K562 (cell line): ENCODE data around the gene S100A6. TPM values are rescaled to one million over a fixed set of nuclear protein-coding genes. Genes with fewer than 3 reads are reported as not detected.

Experiments used
- ATAC-seq: fragments of 200-7000 bp; cut with Tn5 transposase; 3 replicates; pipeline ENCODE4 v1.9.1; 2020; ENCODE audit warnings: moderate library complexity
- BruUV-seq: library from RNA; stranded (reverse); fragments of 400-500 nt; replicated peaks from 2 replicates; lab custom pipeline; 2021; lab: Mats Ljungman, UMichigan
- CTCF ChIA-PET: fragments of 300-600 bp; formaldehyde crosslinking; extraction: SDS; loops from one replicate; lab custom pipeline; 2021; ENCODE audit warnings: low intra/inter-chr PET ratio; lab: Yijun Ruan, JAX
- POLR2A ChIA-PET: fragments of 300-600, 350-650 bp; sonication (Branson Sonifier 250); formaldehyde crosslinking; extraction: SDS; loops from one replicate; lab custom pipeline; 2021; ENCODE audit warnings: antibody characterized with exemption, inconsistent platforms; lab: Yijun Ruan, JAX
- DNase-seq, 4 experiments: peaks; one replicate each; pipeline versions ENCODE4 v3.0.0 to v3.0.0-alpha.2; 2011 to 2018; ENCODE audit warnings: low spot score in 3 of 4, mixed read lengths in 3 of 4; ENCODE audit errors: extremely low read depth in 1 of 4
- FAIRE-seq: peaks from 2 replicates; lab custom pipeline; 2011; peaks lifted over from hg19 to GRCh38; lab: Jason Lieb, UNC
- H2AFZ ChIP-seq: 2 replicates; pipeline ENCODE4 v1.6.0; 2011; ENCODE audit warnings: low read depth, low read length, control low read depth, inconsistent platforms
- H3K27ac ChIP-seq: fragments of 200-600 bp; 3 replicates; pipeline ENCODE4 v1.8.0; 2011; ENCODE audit warnings: low read depth, mild to moderate bottlenecking, control low read depth, inconsistent platforms, low read length, moderate library complexity, mixed read lengths; ENCODE audit errors: extremely low read depth
- H3K27me3 ChIP-seq, 2 experiments: fragments of 300-600 bp in 1 of 2; 2 replicates in 1 of 2; 3 replicates in 1 of 2; pipeline versions ENCODE4 v1.6.0 to v1.8.0; 2011; ENCODE audit warnings: inconsistent platforms in 2 of 2, low read length in 2 of 2, mild to moderate bottlenecking in 1 of 2, mixed read lengths in 1 of 2, moderate library complexity in 1 of 2; ENCODE audit not compliant: control insufficient read depth in 2 of 2, insufficient read depth in 2 of 2
- H3K36me3 ChIP-seq: fragments of 300-600 bp; 3 replicates; pipeline ENCODE4 v1.8.0; 2011; ENCODE audit warnings: mild to moderate bottlenecking, low read length, inconsistent platforms; ENCODE audit not compliant: control insufficient read depth, insufficient read depth
- H3K4me1 ChIP-seq, 2 experiments: fragments of 200-600 bp in 1 of 2; replicated peaks in 1 of 2; 2 replicates in 1 of 2; 3 replicates in 1 of 2; pipeline versions ENCODE4 v1.5.1 to v1.8.0; 2011; ENCODE audit warnings: inconsistent platforms in 2 of 2, low read length in 2 of 2, mild to moderate bottlenecking in 1 of 2, mixed read lengths in 1 of 2, moderate library complexity in 1 of 2; ENCODE audit not compliant: control insufficient read depth in 2 of 2, insufficient read depth in 2 of 2
- H3K4me2 ChIP-seq: 2 replicates; pipeline ENCODE4 v1.6.1; 2011; ENCODE audit warnings: low read length, control low read depth, inconsistent platforms, mixed read lengths; ENCODE audit not compliant: insufficient read depth
- H3K4me3 ChIP-seq: fragments of 200-600 bp; sonication (generic), shearing (Covaris generic); 2 replicates; pipeline ENCODE4 v1.5.1; 2016; ENCODE audit warnings: control low read depth, inconsistent platforms
- H3K79me2 ChIP-seq: fragments of 200-600 bp; 3 replicates; pipeline ENCODE4 v1.8.0; 2011; ENCODE audit warnings: low read length, inconsistent platforms; ENCODE audit not compliant: control insufficient read depth, insufficient read depth
- H3K9ac ChIP-seq, 2 experiments: 2 replicates each; pipeline versions ENCODE4 v1.6.0 to v1.6.1; 2011; ENCODE audit warnings: low read depth in 2 of 2, low read length in 2 of 2, control low read depth in 1 of 2, inconsistent platforms in 1 of 2, mild to moderate bottlenecking in 1 of 2, mixed read lengths in 1 of 2; ENCODE audit not compliant: insufficient read depth in 1 of 2
- H3K9me1 ChIP-seq: one replicate; pipeline ENCODE4 v1.6.0; 2011; ENCODE audit warnings: inconsistent platforms, mild to moderate bottlenecking, low read length, moderate library complexity; ENCODE audit not compliant: control insufficient read depth, insufficient read depth
- H3K9me3 ChIP-seq: replicated peaks from 2 replicates; pipeline ENCODE4 v1.5.1; 2011; ENCODE audit warnings: low read depth, low read length, inconsistent platforms; ENCODE audit not compliant: control insufficient read depth, insufficient read depth
- H4K20me1 ChIP-seq: replicated peaks from 2 replicates; pipeline ENCODE4 v1.6.1; 2011; ENCODE audit warnings: low read length, inconsistent platforms, mixed read lengths; ENCODE audit not compliant: control insufficient read depth, insufficient read depth
- ARHGAP35 ChIP-seq: fragments of 450-650 bp; IDR thresholded peaks from 2 replicates; pipeline ENCODE4 v1.6.1; 2018; ENCODE audit not compliant: partially characterized antibody
- CREM ChIP-seq: IDR thresholded peaks from 2 replicates; pipeline ENCODE4 v1.6.1; 2014; ENCODE audit warnings: antibody characterized with exemption, low read depth
- EWSR1 ChIP-seq: fragments of 450-650 bp; IDR thresholded peaks from 2 replicates; pipeline ENCODE4 v1.6.1; 2018; ENCODE audit warnings: borderline replicate concordance, mild to moderate bottlenecking, low read depth, moderate library complexity; ENCODE audit not compliant: partially characterized antibody
- FOXK1 ChIP-seq: sonication (generic); formaldehyde crosslinking; IDR thresholded peaks from 2 replicates; pipeline ENCODE4 v1.8.0; 2022; ENCODE audit warnings: missing genetic modification reagents, mild to moderate bottlenecking, borderline replicate concordance
- LCOR ChIP-seq: sonication (generic); formaldehyde crosslinking; IDR thresholded peaks from 2 replicates; pipeline ENCODE4 v1.8.0; 2022; ENCODE audit warnings: mild to moderate bottlenecking, missing genetic modification reagents
- MEF2D ChIP-seq: conservative IDR thresholded peaks from 2 replicates; pipeline ENCODE4 v1.6.1; 2016; ENCODE audit warnings: low read depth, missing genetic modification characterization, missing compliant biosample characterization
- MTF1 ChIP-seq: fragments of 250-450 bp; sonication (Bioruptor Pico); IDR thresholded peaks from 2 replicates; pipeline ENCODE4 v1.9.0; 2021; ENCODE audit warnings: moderate library complexity, mild to moderate bottlenecking, inconsistent platforms, borderline replicate concordance
- PML ChIP-seq: IDR thresholded peaks from 2 replicates; pipeline ENCODE4 v1.6.1; 2012; ENCODE audit warnings: low read length, inconsistent platforms
- TARDBP ChIP-seq: fragments of 450-650 bp; IDR thresholded peaks from 2 replicates; pipeline ENCODE4 v1.6.1; 2016
- ZBTB1 ChIP-seq: sonication (generic); formaldehyde crosslinking; IDR thresholded peaks from 2 replicates; pipeline ENCODE4 v1.8.1; 2023; ENCODE audit warnings: missing genetic modification reagents, low read depth, mild to moderate bottlenecking, borderline replicate concordance
- ZNF41 ChIP-seq: fragments of 250-450 bp; sonication (Bioruptor Pico); conservative IDR thresholded peaks from 2 replicates; pipeline ENCODE4 v1.4.0; 2020; ENCODE audit warnings: mild to moderate bottlenecking
- ZNF717 ChIP-seq: fragments of 250-450 bp; sonication (Bioruptor Pico); IDR thresholded peaks from 2 replicates; pipeline ENCODE4 v1.5.0; 2021
- WGBS: fragments of 100-300 bp; shearing (Covaris generic); methylation state at CpG from one replicate; pipeline ENCODE4 v1.1.6; 2016; ENCODE audit warnings: low coverage, mixed read lengths; ENCODE audit not compliant: insufficient coverage; ENCODE audit errors: missing lambda C conversion rate; 5-methylcytosine and 5-hydroxymethylcytosine counted together
- in situ Hi-C: fragments of 300-500 bp; cut with MboI; formaldehyde crosslinking; loops from 4 replicates; pipeline ENCODE4 v1.15.0; 2018; ENCODE audit warnings: inconsistent platforms, mixed read lengths
- intact Hi-C: fragments of 100-400 bp; cut with micrococcal nuclease; formaldehyde crosslinking; loops from 2 replicates; pipeline ENCODE4 v1.14.2; 2022
- polyA plus RNA-seq, 8 experiments: library from polyadenylated mRNA; depleted of rRNA in 4 of 8; stranded (reverse) in 5 of 8; unstranded in 3 of 8; fragments of >200 nt; fragmentation: Nextera tagmentation in 2 of 8; fragmentation: Illumina TruSeq in 1 of 8; extraction: Ambion mirVana in 2 of 8; extraction: Trizol in 1 of 8; gene quantifications; 2 replicates each; pipeline versions ENCODE4 v1.2.1 to v1.2.3, GENCODE V29; 2011 to 2014; ENCODE audit warnings: inconsistent platforms in 1 of 8, missing spikeins in 1 of 8
- total RNA-seq, 7 experiments: library from RNA; depleted of rRNA in 6 of 7; stranded (reverse); fragments of >200 nt in 6 of 7; fragmentation: Illumina TruSeq in 2 of 7; extraction: Trizol in 2 of 7; gene quantifications; 2 replicates each; pipeline versions ENCODE4 v1.2.1 to v1.2.3, GENCODE V29; 2011 to 2021; ENCODE audit warnings: low replicate concordance in 1 of 7
- TF ChIP-seq, protein P1 (sequence below), 2 experiments: IDR thresholded peaks; 2 replicates each; pipeline ENCODE4 v1.6.1; 2012; ENCODE audit warnings: improper control_type of control experiment in 2 of 2, low read depth in 2 of 2, low read length in 2 of 2, borderline replicate concordance in 1 of 2
- TF ChIP-seq, protein P2 (sequence below): fragments of 150-350 bp; IDR thresholded peaks from 2 replicates; pipeline ENCODE4 v1.6.1; 2014; ENCODE audit warnings: low read depth, mild to moderate bottlenecking, low read length, borderline replicate concordance

Gene S100A6
- total and polyA plus RNA-seq, 9 of the 15 experiments (the other 6 are each of a cell fraction or from before 2014, with no cell fraction given), result 9.8 to 66.5 (median 23.2) TPM

- TF ChIP-seq, protein P1, sequence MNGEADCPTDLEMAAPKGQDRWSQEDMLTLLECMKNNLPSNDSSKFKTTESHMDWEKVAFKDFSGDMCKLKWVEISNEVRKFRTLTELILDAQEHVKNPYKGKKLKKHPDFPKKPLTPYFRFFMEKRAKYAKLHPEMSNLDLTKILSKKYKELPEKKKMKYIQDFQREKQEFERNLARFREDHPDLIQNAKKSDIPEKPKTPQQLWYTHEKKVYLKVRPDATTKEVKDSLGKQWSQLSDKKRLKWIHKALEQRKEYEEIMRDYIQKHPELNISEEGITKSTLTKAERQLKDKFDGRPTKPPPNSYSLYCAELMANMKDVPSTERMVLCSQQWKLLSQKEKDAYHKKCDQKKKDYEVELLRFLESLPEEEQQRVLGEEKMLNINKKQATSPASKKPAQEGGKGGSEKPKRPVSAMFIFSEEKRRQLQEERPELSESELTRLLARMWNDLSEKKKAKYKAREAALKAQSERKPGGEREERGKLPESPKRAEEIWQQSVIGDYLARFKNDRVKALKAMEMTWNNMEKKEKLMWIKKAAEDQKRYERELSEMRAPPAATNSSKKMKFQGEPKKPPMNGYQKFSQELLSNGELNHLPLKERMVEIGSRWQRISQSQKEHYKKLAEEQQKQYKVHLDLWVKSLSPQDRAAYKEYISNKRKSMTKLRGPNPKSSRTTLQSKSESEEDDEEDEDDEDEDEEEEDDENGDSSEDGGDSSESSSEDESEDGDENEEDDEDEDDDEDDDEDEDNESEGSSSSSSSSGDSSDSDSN (IDR thresholded peaks at IDR 0.05; ENCODE audit: borderline replicate concordance in 1 of 2, low read depth in 2 of 2, low read length in 2 of 2), result no peak
- TF ChIP-seq ZNF717 (CRISPR knock-in tag), result no peak
Measured at GRCh38 chr1:153509729-153510354, 25.9 kb downstream of the S100A6 start (continued).

- POLR2A ChIA-PET, result interaction anchor here (0.6 kb wide), 1 partner anchor 108 kb away, joined by 3 read pairs; no protein-coding TSS in a partner anchor
- Histone ChIP-seq H3K4me3 (no peak overlapping the region), H3K36me3 (no peaks in the 10 kb centered on the region), H3K9me3 (no peaks in the 10 kb centered on the region), H3K4me1 (peaks cover 0 to 9% of the 10 kb centered on the region in 2 experiments; a peak in 2 of 5 replicates), H3K9me1 (no peaks in the 10 kb centered on the region), H2AFZ (no peak overlapping the region), H3K4me2 (no peak overlapping the region), H3K27ac (no peak overlapping the region), H4K20me1 (no peaks in the 10 kb centered on the region), H3K9ac (0 out of 4 replicates have a peak overlapping the region, but pooled peaks of 1 of the 2 experiments have one; percentile 31), H3K79me2 (no peaks in the 10 kb centered on the region), H3K27me3 (no peaks in the 10 kb centered on the region)
- TF ChIP-seq ZNF41, result no peak
- no peak for TF ChIP-seq LCOR
- no peak for TF ChIP-seq MEF2D (tag)
- TF ChIP-seq MTF1 (CRISPR knock-in tag), result no peak
- TF ChIP-seq TARDBP, result no peak
- no peak for TF ChIP-seq PML
- TF ChIP-seq EWSR1, result no peak
- TF ChIP-seq ARHGAP35, result no peak
- TF ChIP-seq CREM, result no peak
- no peak for TF ChIP-seq FOXK1 (CRISPR knock-in tag)
- no peak for TF ChIP-seq ZBTB1 (CRISPR knock-in tag)
- TF ChIP-seq, protein P2, sequence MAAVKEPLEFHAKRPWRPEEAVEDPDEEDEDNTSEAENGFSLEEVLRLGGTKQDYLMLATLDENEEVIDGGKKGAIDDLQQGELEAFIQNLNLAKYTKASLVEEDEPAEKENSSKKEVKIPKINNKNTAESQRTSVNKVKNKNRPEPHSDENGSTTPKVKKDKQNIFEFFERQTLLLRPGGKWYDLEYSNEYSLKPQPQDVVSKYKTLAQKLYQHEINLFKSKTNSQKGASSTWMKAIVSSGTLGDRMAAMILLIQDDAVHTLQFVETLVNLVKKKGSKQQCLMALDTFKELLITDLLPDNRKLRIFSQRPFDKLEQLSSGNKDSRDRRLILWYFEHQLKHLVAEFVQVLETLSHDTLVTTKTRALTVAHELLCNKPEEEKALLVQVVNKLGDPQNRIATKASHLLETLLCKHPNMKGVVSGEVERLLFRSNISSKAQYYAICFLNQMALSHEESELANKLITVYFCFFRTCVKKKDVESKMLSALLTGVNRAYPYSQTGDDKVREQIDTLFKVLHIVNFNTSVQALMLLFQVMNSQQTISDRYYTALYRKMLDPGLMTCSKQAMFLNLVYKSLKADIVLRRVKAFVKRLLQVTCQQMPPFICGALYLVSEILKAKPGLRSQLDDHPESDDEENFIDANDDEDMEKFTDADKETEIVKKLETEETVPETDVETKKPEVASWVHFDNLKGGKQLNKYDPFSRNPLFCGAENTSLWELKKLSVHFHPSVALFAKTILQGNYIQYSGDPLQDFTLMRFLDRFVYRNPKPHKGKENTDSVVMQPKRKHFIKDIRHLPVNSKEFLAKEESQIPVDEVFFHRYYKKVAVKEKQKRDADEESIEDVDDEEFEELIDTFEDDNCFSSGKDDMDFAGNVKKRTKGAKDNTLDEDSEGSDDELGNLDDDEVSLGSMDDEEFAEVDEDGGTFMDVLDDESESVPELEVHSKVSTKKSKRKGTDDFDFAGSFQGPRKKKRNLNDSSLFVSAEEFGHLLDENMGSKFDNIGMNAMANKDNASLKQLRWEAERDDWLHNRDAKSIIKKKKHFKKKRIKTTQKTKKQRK, result no peak
- intact Hi-C loops, result no loop called here
- FAIRE-seq (no peak), DNase-seq (no peak), ATAC-seq (no peak)
- 51% methylated on average over 3 of the region's 3 CpGs for WGBS
- no TSS peak for BruUV-seq
- CTCF ChIA-PET, result interaction anchor here (0.6 to 4.6 kb wide), 3 partner anchors 58 to 1472 kb away, joined by 3 to 58 read pairs (median 19); partner anchors contain the start of genes RAB13 and S100A2
- in situ Hi-C loops, result loop anchor here (5.0 to 10.0 kb wide), 2 partner anchors 157 to 476 kb away; partner anchors contain the start of gene RAB13
Measured at GRCh38 chr1:153509036-153509435, 26.8 kb downstream of the S100A6 start.
